ENCODE results near the gene PARD3.

The PARD3 gene

GRCh38 chr10:34219753-34220548 lies 595.1 kb downstream of the PARD3 start:
- no peak overlapping the region for H3K4me3 ChIP-seq (replicated peaks in 1 of 2; ENCODE audit: low read depth in 2 of 2, low read length in 2 of 2)
- no peak for DNase-seq (ENCODE audit: low read depth in 2 of 2)
- TF ChIP-seq, protein P1, sequence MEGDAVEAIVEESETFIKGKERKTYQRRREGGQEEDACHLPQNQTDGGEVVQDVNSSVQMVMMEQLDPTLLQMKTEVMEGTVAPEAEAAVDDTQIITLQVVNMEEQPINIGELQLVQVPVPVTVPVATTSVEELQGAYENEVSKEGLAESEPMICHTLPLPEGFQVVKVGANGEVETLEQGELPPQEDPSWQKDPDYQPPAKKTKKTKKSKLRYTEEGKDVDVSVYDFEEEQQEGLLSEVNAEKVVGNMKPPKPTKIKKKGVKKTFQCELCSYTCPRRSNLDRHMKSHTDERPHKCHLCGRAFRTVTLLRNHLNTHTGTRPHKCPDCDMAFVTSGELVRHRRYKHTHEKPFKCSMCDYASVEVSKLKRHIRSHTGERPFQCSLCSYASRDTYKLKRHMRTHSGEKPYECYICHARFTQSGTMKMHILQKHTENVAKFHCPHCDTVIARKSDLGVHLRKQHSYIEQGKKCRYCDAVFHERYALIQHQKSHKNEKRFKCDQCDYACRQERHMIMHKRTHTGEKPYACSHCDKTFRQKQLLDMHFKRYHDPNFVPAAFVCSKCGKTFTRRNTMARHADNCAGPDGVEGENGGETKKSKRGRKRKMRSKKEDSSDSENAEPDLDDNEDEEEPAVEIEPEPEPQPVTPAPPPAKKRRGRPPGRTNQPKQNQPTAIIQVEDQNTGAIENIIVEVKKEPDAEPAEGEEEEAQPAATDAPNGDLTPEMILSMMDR (IDR thresholded peaks at IDR 0.05; ENCODE audit: low read depth, low read length): no peak

DNA sequence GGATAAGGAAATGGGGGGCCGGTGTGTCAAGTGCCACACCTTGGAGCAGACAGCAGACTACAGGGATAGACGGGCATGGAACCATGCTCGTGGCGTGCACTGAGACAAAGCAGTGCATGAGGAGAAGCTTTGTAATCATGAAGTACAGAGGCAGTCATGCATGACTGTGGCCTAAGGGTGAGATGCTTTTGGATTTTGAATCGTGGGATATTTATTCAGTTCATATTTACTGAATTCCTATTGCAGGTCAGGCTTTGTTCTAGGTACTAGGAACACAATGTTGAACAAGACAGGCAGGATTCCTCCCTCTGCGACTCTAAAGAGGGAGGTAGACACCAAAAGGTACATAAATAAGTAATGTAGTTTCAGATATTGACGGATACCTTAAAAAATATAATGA lies 597.6 kb downstream of the PARD3 start:
- H3K4me3 ChIP-seq (replicated peaks in 1 of 2; ENCODE audit: low read depth in 2 of 2, low read length in 2 of 2): no peak overlapping the region
- TF ChIP-seq, protein P1 (IDR thresholded peaks at IDR 0.05; ENCODE audit: low read depth, low read length): no peak
- no peak for DNase-seq (ENCODE audit: low read depth in 2 of 2)

- no peak overlapping the region for H3K4me3 ChIP-seq (replicated peaks in 1 of 2; ENCODE audit: low read depth in 2 of 2, low read length in 2 of 2)
- no peak for DNase-seq (ENCODE audit: low read depth in 2 of 2)
- TF ChIP-seq, protein P1 (IDR thresholded peaks at IDR 0.05; ENCODE audit: low read depth, low read length): no peak
Measured at GRCh38 chr10:34216348-34216945, 598.6 kb downstream of the PARD3 start.

DNA sequence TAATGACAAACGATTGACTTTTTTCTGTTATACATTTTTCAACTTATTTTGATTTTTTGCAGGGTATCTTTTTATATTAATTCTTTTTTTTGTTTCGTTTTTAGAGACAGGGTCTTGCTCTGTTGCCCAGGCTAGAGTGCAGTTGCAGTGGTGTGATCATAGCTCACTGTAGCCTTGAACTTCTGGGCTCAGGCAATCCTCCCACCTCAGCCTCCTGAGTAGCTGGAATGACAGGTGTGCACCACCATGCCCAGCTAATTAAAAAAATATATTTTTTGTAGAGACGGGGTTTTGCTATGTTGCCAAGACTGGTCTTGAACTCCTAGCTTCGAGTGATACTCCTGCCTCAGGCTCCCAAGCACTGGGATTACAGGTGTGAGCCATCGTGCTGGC lies 601.3 kb downstream of the PARD3 start:
- no peak overlapping the region for H3K4me3 ChIP-seq (replicated peaks in 1 of 2; ENCODE audit: low read depth in 2 of 2, low read length in 2 of 2)
- TF ChIP-seq, protein P1 (IDR thresholded peaks at IDR 0.05; ENCODE audit: low read depth, low read length): no peak
- no peak for DNase-seq (ENCODE audit: low read depth in 2 of 2)

GRCh38 chr10:34213193-34213804 lies 601.8 kb downstream of the PARD3 start:
- TF ChIP-seq, protein P1 (IDR thresholded peaks at IDR 0.05; ENCODE audit: low read depth, low read length): no peak
- no peak for DNase-seq (ENCODE audit: low read depth in 2 of 2)
- H3K4me3 ChIP-seq (replicated peaks in 1 of 2; ENCODE audit: low read depth in 2 of 2, low read length in 2 of 2): no peak overlapping the region

DNA sequence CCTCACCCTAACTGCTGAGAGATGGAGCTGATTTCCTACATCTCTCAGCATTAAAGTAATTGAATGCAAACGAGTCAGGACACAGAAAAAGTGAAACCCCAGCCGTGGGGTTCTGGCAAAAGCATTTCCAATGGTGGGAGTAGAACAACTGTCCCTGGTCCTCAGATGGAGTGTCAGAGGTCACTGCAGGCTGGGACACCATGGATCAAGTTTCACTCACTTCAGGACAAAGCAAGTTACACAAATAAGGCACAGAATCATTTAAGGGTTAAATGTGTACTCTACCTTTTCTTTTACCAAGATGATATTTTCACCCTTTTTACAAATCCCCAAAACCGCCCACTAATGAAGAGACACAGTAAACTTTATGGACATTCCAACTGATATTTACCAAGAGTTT lies 607.8 kb downstream of the PARD3 start:
- TF ChIP-seq, protein P1 (IDR thresholded peaks at IDR 0.05; ENCODE audit: low read depth, low read length): no peak
- DNase-seq (ENCODE audit: low read depth in 2 of 2): no peak
- H3K4me3 ChIP-seq (replicated peaks in 1 of 2; ENCODE audit: low read depth in 2 of 2, low read length in 2 of 2): no peak overlapping the region
